RWPE1 (cell line): ENCODE measurements around the gene ENTPD1.

Experiments
- CTCF ChIA-PET: fragments of 350-600 bp; sonication (Branson Sonifier 250); formaldehyde crosslinking; extraction: SDS; loops from one replicate; lab custom pipeline; 2021; lab: Yijun Ruan, JAX
- POLR2A ChIA-PET: fragments of 400-600 bp; formaldehyde crosslinking; extraction: SDS; loops from one replicate; lab custom pipeline; 2020; ENCODE audit warnings: antibody characterized with exemption; ENCODE audit not compliant: low non-redundant PET; lab: Yijun Ruan, JAX
- DNase-seq: peaks from one replicate; pipeline ENCODE4 v3.0.0; 2012; ENCODE audit warnings: low spot score
- H3K27ac ChIP-seq: fragments of 450-650 bp; 2 replicates; pipeline ENCODE4 v1.5.1; 2017
- TF ChIP-seq, protein P1 (sequence below): fragments of 450-650 bp; conservative IDR thresholded peaks from 2 replicates; pipeline ENCODE4 v1.5.1; 2017; ENCODE audit warnings: low read depth, mild to moderate bottlenecking

The ENTPD1 gene

DNA sequence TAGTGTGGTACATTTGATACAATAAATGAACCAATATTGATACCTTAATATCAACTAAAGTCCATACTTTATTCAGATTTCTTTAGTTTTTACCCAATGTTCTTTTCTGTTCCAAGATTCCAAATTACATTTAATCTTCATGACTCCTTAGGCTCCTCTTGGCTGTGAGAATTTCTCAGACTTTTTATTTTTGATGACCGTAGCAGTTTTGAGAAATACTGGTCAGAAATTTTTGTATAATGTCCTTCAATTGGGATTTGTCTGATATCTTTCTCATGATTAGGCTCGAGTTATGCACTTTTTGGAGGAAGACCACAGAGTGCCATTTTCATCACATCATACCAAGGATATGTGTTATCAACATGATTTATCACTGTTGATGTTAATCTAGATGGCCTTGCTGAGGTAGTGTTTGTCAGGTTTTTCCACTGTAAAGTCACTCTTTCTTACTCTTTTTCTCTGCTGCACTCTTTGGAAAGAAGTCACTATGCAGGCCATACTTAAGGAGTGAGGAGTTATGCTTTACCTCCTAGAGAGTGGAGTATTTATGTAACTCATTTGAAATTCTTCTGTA is 12.9 kb upstream of the ENTPD1 start:
- ChIA-PET CTCF (no interaction called here), POLR2A (no interaction called here)
- H3K27ac ChIP-seq, result no peak overlapping the region
- TF ChIP-seq, protein P1, sequence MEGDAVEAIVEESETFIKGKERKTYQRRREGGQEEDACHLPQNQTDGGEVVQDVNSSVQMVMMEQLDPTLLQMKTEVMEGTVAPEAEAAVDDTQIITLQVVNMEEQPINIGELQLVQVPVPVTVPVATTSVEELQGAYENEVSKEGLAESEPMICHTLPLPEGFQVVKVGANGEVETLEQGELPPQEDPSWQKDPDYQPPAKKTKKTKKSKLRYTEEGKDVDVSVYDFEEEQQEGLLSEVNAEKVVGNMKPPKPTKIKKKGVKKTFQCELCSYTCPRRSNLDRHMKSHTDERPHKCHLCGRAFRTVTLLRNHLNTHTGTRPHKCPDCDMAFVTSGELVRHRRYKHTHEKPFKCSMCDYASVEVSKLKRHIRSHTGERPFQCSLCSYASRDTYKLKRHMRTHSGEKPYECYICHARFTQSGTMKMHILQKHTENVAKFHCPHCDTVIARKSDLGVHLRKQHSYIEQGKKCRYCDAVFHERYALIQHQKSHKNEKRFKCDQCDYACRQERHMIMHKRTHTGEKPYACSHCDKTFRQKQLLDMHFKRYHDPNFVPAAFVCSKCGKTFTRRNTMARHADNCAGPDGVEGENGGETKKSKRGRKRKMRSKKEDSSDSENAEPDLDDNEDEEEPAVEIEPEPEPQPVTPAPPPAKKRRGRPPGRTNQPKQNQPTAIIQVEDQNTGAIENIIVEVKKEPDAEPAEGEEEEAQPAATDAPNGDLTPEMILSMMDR, result no peak
- no peak for DNase-seq

DNA sequence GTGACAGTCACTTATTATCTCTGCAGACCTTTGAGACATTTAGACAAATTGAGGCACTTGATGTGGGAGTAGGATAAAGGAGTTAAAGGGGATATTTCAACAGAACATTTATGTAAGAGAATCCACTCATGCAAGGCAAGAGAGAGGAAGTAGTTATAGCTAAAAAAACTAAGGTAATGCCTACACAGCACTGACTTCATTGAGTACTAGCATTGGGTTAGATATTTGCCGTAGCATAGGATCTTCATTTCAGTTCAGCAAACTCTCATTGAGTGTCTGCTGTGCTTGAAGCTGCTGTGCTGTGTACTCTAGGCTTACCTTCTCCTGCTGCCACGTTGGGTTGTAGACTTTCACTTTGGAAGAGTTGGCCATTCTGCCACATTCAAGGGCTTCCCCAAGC is 10.5 kb upstream of the ENTPD1 start:
- ChIA-PET CTCF (interaction anchor here (0.7 kb wide), 1 partner anchor 35 kb away, joined by 5 read pairs; no protein-coding TSS in a partner anchor), POLR2A (no interaction called here)
- no peak overlapping the region for H3K27ac ChIP-seq
- TF ChIP-seq, protein P1, result no peak
- no peak for DNase-seq

DNA sequence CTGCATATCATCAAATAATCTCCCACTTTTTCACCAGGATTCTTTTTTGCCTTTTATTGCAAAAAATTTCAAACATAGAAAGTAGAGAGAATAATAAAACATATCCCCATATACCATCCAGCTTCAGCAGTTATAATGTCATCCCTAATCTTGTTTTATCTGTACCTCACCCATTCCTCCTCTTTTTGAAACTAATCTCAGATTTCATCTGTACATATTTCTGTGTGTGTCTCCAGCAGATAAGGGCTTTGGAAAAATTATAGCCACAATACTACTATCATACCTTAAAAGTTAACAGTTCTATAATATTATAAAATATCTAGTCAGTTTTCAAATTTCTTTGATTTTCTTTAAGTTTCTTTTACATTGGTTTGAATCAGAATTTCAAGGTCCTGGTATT is 7.6 kb upstream of the ENTPD1 start:
- ChIA-PET POLR2A (no interaction called here), CTCF (no interaction called here)
- TF ChIP-seq, protein P1, result no peak
- DNase-seq, result no peak
- no peak overlapping the region for H3K27ac ChIP-seq

DNA sequence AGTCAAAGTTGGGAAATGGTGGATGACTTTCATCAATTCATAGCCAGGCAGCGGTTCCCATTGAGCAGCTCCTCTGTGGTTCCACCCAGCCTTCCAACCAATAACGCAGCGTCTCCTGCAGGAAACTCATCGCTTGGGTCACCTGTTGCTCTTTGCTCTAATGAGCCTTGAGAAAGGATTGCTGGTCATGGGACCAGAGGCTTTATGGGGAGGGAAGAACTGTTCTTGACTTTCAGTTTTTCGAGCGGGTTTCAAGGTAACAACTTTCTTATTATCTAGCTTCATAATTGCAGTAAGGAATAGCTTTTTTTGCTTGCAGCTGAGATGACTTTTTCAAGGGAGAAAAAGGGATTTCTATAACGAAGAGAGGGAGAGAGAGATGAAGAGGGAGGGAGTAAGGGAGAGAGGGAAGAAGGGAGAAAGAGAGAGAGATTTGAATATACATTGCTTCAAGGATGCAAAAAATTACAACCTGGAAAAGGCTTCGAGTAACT is 405 bp upstream of the ENTPD1 start:
- H3K27ac ChIP-seq, result no peak overlapping the region
- POLR2A ChIA-PET, result no interaction called here
- CTCF ChIA-PET, result interaction anchor here (0.6 to 0.7 kb wide), 2 partner anchors 62 to 115 kb away, joined by 4 read pairs; no protein-coding TSS in a partner anchor
- TF ChIP-seq, protein P1, result no peak
- no peak for DNase-seq

DNA sequence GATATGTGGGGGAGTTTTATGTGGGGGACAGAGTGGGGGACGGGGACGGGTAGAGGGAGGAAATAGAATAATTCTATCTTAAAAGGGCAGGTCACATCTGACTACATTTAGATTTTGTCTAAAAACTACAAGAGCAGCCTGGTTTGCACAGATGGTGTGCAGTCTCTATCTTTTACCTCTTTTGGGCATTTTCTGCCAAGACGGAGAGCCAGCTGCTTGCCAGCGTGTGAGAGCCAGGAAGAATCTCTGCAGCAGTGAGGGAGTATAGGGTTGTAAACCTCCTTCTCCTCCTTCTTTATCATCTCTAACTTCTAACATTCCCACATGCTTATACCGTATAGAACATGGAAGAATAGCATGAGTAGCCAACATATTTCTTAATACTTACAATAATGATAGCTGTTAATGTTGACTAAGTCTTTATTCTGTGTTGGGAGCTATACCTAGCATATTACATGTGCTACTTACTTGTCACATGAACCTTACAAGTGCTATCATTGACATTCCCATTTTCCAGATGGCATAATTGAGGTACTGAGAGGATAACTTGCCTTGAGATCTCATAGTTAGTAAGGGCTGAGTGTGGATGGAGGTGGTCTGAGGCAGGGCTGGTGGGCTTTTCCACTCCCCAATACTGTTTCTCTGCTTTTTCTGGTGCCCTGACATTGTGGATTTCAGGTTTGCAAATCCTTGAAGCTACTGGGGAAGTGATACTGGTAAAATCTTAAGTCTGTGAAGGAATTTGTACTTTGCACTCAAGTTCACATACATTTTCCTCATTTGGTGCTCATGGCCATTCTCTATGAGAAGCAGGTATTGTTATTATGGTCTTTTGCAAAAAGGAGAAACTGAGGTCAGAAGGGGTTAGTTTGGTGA is 1.1 kb downstream of the ENTPD1 start:
- no peak overlapping the region for H3K27ac ChIP-seq
- ChIA-PET CTCF (interaction anchor here (0.7 to 1.0 kb wide), 2 partner anchors 63 to 312 kb away, joined by 3 to 5 read pairs; no protein-coding TSS in a partner anchor), POLR2A (no interaction called here)

DNA sequence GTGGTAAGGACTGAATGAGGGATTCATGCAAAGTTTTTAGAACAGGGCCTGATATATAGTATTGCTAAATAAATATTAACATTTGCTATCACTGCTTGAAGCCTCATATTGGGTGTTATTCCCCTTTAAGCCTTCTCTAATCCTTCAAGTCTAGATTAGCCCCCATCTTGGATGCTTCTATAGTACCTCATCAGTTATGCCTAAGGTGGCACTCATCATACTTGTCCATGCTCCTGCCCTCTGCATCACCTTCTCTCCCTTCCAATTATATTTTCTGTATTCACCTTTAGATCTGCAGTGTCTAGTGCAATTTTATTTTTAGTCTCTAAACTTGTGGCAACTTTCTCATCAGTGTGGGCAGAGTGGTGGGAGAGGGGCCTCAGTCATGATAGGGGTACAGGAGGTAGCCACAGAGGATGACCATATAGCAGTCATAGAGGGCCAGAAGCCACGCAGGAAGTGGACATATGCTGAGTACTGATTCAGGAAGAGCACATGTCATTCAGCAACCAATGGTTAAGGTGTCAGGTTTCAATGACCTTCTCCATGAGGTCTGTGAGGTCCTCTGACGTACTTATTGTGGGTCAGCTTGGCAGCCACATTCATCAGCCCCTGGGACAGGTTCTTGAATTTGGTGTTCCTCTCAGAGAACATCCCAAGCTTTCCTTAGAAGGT is 2.5 kb downstream of the ENTPD1 start:
- ChIA-PET POLR2A (no interaction called here), CTCF (interaction anchor here (1.0 kb wide), 1 partner anchor 313 kb away, joined by 3 read pairs; no protein-coding TSS in a partner anchor)
- TF ChIP-seq, protein P1, result no peak
- H3K27ac ChIP-seq, result no peak overlapping the region
- no peak for DNase-seq

More for the DNA sequence above, 1.1 kb downstream of the ENTPD1 start:
- TF ChIP-seq, protein P1, result no peak
- no peak for DNase-seq
